HAP-1 (cell line): ENCODE data around the gene CKAP4.
"Not testable (repeated sequence)": the region's sequence is repeated elsewhere in the genome, so short reads cannot be mapped to it uniquely, and the experiment has no call there.

Experiments
- DNase-seq, 2 experiments: peaks; one replicate each; pipeline ENCODE4 v3.0.0-alpha.2; 2016 to 2020; ENCODE audit warnings: low spot score in 2 of 2
- H3K27me3 ChIP-seq: fragments of 250-450 bp; sonication (Bioruptor Pico); 2 replicates; pipeline ENCODE4 v1.5.1; 2020; ENCODE audit warnings: low read depth, mild to moderate bottlenecking, moderate library complexity
- H3K36me3 ChIP-seq: fragments of 250-450 bp; sonication (Bioruptor Pico); replicated peaks from 2 replicates; pipeline ENCODE4 v1.5.1; 2020; ENCODE audit warnings: mild to moderate bottlenecking
- H3K4me1 ChIP-seq: fragments of 250-450 bp; sonication (Bioruptor Pico); 2 replicates; pipeline ENCODE4 v1.5.1; 2020; ENCODE audit warnings: mild to moderate bottlenecking
- H3K4me3 ChIP-seq: fragments of 250-450 bp; sonication (Bioruptor Pico); 2 replicates; pipeline ENCODE4 v1.5.1; 2020; ENCODE audit warnings: mild to moderate bottlenecking, moderate library complexity
- H3K9me3 ChIP-seq: fragments of 250-450 bp; sonication (Bioruptor Pico); 2 replicates; pipeline ENCODE4 v1.5.1; 2020; ENCODE audit warnings: mild to moderate bottlenecking, moderate library complexity
- in situ Hi-C: fragments of 300-500 bp; cut with MboI; formaldehyde crosslinking; loops from 3 replicates; pipeline ENCODE4 v1.14.3; 2020; ENCODE audit warnings: low sequenced_read_pairs, inconsistent platforms, mixed read lengths

The CKAP4 gene, protein sequence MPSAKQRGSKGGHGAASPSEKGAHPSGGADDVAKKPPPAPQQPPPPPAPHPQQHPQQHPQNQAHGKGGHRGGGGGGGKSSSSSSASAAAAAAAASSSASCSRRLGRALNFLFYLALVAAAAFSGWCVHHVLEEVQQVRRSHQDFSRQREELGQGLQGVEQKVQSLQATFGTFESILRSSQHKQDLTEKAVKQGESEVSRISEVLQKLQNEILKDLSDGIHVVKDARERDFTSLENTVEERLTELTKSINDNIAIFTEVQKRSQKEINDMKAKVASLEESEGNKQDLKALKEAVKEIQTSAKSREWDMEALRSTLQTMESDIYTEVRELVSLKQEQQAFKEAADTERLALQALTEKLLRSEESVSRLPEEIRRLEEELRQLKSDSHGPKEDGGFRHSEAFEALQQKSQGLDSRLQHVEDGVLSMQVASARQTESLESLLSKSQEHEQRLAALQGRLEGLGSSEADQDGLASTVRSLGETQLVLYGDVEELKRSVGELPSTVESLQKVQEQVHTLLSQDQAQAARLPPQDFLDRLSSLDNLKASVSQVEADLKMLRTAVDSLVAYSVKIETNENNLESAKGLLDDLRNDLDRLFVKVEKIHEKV

DNA sequence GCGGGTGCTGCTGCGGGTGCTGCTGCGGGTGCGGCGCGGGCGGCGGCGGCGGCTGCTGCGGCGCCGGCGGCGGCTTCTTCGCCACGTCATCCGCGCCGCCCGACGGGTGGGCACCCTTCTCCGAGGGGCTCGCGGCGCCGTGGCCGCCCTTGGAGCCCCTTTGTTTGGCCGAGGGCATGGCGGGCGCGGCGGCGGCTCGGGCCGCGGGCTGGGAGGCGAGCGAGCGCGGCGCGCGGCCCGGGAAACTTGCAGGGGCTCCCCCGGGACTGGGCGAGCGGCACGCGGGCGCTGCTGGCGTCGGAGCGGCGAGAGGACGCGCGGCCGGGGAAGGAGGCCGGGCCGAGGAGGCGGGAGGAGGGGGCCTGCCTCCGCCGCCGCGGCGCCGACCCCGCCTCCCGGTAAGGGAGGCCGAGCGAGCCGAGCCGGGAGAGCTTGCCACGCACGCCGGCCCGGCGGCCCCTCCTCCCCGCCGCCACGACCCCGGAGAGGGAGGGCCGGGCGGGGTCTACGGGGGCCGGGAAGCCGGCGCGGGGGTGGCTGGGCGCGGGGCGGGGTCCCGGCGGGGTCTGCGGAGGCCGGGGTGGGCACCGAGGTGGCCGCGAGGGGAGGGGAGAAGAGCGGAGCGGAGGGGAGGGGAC is at the start of gene CKAP4:
Gene CKAP4, minus strand, starts transcription at position 347 of the 638 bp plus-strand sequence. Its CDS starts 169 bp downstream, at position 178.
- H3K27me3 ChIP-seq = no peaks in the 10 kb centered on the region
- peak within 1 kb of the TSS; percentile 73 for H3K4me3 ChIP-seq
- DNase-seq = peak; percentile 71 to 81
- in situ Hi-C loops = no loop called here
- H3K36me3 ChIP-seq = peaks cover 16% of the 10 kb centered on the region
- H3K4me1 ChIP-seq = peaks cover 32% of the 10 kb centered on the region
- no peaks in the 10 kb centered on the region for H3K9me3 ChIP-seq

DNA sequence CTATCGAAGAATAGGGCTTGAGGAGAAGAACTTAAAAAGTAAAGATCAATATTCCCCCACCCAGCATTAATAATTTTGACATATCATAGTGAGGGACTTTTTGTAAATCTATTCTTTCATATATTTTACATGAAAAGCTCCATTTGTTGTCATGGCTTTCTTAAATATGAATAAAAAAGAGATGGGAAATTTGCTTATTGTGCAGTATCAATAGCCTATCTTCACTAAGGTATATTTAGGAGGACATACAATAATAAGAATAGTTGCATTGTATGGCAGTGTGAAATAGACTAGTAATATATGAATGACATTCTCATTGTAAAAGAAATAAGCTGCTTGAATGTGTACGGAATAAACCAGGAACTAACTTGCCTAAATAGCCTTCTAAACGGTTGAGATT is 49.3 kb upstream of the CKAP4 start:
- Histone ChIP-seq H3K4me1 (peaks cover 10% of the 10 kb centered on the region), H3K36me3 (no peaks in the 10 kb centered on the region), H3K4me3 (no peak overlapping the region), H3K27me3 (no peaks in the 10 kb centered on the region), H3K9me3 (no peaks in the 10 kb centered on the region)
- no peak for DNase-seq
- in situ Hi-C loops = no loop called here

DNA sequence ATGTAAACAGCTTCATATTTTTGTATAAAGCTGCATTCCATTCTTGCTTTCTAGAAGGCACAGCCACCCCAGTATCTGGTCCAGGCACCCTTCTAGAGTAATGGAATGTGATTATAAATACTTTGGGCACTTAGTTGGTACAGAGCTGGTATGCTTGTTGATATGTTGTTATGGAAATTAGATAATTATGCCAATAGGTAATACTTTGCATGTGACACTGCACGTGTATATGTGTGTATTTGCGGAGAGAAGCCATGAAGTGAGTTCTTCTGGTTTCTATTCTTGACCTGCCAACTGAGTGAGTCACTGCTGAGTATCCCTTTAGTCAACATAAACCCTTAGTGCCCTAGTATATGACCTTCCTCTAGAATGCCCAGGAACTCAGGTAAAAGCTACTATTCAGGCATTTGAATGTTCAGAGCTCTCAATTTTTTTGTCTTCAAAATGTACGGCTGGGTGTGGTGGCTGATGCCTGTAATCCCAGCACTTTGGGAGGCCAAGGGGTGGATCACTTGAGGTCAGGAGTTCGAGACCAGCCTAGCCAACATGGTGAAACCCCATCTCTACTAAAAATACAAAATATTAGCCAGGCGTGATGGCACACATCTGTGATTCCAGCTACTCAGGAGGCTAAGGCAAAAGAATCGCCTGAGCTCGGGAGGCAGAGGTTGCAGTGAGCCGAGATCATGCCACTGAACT is 48.5 kb upstream of the CKAP4 start:
- H3K4me1 ChIP-seq = peaks cover 4% of the 10 kb centered on the region
- H3K27me3 ChIP-seq = no peaks in the 10 kb centered on the region
- no peaks in the 10 kb centered on the region for H3K36me3 ChIP-seq
- no peak for DNase-seq
- no peak overlapping the region for H3K4me3 ChIP-seq
- no peaks in the 10 kb centered on the region for H3K9me3 ChIP-seq
- in situ Hi-C loops = no loop called here

DNA sequence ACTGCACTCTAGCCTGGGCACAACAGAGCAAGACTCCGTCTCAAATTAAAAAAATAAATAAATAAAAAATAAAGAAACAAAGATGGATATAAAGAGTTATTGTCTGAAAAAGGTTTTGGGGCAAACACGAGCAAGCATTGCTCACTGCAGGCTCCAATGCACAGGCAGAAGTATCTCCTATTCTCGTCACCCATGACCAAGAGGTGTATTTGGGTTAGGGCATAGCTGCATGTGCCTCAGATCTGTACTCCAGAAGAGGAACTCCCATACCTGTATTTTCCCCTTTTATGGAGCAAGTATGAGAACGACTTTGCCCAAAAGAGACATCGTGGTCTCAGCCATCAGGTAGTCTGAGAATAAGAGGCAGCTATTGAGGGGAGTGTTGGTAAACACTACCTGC is 44.5 kb upstream of the CKAP4 start:
- H3K4me1 ChIP-seq = peaks cover 2% of the 10 kb centered on the region
- in situ Hi-C loops = no loop called here
- no peak overlapping the region for H3K4me3 ChIP-seq
- no peak for DNase-seq
- H3K36me3 ChIP-seq = no peaks in the 10 kb centered on the region
- no peaks in the 10 kb centered on the region for H3K9me3 ChIP-seq
- no peaks in the 10 kb centered on the region for H3K27me3 ChIP-seq

DNA sequence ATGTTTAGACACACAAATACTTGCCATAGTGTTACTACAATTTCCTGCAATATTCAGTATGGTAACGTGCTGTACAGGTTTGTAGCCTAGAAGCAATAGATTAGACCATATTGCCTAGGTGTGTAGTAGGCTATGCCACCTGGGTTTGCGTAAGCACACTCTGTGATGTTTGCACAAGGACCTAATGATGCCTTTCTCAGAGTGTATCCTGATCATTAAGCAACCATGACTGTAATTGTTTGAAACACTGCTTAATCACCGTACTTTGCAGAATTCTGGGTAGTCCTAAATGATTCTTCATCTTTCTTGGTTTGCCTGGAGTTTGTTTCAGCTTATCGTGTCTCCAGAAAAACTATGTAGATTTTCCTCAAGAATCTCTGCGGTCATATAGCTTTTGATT is 43.5 kb upstream of the CKAP4 start:
- Histone ChIP-seq H3K4me1 (no peaks in the 10 kb centered on the region), H3K9me3 (no peaks in the 10 kb centered on the region), H3K27me3 (no peaks in the 10 kb centered on the region), H3K4me3 (no peak overlapping the region), H3K36me3 (no peaks in the 10 kb centered on the region)
- no peak for DNase-seq
- in situ Hi-C loops = no loop called here

DNA sequence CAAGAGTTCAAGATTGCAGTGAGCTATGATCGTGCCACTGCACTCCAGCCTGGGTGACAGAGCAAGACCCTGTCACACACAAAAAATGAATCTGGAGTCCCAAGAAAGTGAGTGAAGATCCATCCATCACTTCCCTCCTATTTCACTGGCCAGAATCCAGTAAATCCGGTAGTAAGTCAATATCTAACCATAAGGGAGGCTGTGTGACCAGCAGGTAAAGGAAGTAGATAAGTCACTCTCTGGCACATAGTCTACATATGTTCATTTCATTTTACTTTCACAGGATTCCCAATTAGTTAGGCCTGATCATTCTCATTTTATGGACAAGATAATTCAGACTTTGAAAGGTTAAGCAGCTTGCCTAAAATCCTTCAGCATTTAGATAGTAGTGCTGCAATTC is 42.8 kb upstream of the CKAP4 start:
- no peaks in the 10 kb centered on the region for H3K36me3 ChIP-seq
- H3K4me1 ChIP-seq = no peaks in the 10 kb centered on the region
- in situ Hi-C loops = no loop called here
- no peak for DNase-seq
- no peak overlapping the region for H3K4me3 ChIP-seq
- peaks cover 3% of the 10 kb centered on the region; the same call in 1 of the 2 replicates for H3K27me3 ChIP-seq
- no peaks in the 10 kb centered on the region for H3K9me3 ChIP-seq

DNA sequence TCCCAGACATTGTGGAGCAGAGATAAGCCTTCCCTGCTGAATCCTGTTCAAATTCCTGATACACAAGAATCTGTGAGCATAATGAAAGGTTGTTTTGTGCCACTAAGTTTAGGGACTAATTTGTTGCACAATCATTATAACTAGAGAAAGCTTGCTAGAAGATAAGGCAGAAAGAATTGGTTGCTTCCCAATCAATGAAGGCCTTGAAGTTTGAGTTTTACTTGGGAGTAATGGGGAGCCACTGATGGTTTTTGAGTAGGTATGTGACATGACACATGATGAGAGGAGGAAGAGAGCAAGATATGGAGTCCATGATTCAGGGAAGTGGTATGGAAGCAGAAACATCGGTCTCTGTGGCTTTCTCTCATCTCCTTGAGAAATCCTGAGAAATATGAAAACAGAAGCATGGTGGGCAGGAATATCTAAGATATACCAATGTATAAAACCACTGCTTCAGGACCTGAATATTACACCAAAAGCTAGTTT is 41.4 kb upstream of the CKAP4 start:
- no peak for DNase-seq
- no peak overlapping the region for H3K4me3 ChIP-seq
- H3K36me3 ChIP-seq = no peaks in the 10 kb centered on the region
- H3K4me1 ChIP-seq = no peaks in the 10 kb centered on the region
- H3K27me3 ChIP-seq = peaks cover 6% of the 10 kb centered on the region; the same call in 1 of the 2 replicates
- in situ Hi-C loops = no loop called here
- no peaks in the 10 kb centered on the region for H3K9me3 ChIP-seq

DNA sequence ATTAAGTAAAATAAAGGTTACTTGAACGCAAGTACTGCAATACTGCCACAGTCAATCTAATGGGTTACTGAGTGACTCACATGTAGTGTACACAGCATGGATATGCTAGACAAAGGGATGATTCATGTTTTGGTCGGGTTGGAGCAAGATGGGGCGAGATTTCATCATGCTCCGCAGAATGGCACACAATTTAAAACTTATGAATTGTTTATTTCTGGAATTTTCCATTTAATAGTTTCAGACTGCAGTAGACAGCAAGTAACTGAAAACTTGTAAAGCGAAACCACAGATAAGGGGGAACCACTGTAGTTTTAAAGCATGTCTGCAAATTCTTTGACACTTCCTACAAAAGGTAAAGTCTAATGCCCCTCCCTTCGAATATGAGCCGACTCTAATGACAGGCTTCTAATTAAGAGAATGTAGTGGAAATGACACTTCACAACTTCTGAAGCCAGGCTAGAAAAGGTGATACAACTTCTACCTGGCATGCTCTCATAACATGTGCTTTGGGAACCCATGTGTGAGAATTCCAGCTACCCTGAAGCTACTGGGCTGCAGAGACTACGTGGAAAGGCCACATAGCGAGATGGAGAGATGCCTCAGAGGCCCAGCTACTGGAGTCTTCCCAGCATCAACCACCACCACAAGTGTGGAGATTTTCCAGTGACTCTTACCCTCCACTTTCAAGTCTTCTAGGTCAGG is 40.8 kb upstream of the CKAP4 start:
- no peak overlapping the region for H3K4me3 ChIP-seq
- no peak for DNase-seq
- H3K27me3 ChIP-seq = peaks cover 11% of the 10 kb centered on the region
- H3K4me1 ChIP-seq = no peaks in the 10 kb centered on the region
- in situ Hi-C loops = no loop called here
- H3K9me3 ChIP-seq = no peaks in the 10 kb centered on the region
- no peaks in the 10 kb centered on the region for H3K36me3 ChIP-seq

DNA sequence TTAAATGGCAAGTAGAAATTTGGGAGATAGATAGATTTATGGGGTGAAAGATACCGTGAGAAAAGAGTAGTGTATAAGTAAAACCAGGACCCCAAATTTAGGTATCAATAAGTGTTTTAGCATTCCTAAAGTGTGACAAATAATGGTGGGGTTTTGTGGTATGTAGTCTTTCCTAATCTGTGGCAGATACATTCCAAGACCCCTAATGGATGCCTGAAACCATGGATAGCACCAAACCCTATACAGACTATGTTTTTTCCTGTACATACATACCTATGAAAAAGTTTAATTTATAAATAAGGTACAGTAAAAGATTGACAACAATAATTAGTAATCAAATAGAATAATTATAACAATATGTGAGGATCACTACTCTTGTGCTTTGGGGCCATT is 40.3 kb upstream of the CKAP4 start:
- no peak for DNase-seq
- in situ Hi-C loops = no loop called here

DNA sequence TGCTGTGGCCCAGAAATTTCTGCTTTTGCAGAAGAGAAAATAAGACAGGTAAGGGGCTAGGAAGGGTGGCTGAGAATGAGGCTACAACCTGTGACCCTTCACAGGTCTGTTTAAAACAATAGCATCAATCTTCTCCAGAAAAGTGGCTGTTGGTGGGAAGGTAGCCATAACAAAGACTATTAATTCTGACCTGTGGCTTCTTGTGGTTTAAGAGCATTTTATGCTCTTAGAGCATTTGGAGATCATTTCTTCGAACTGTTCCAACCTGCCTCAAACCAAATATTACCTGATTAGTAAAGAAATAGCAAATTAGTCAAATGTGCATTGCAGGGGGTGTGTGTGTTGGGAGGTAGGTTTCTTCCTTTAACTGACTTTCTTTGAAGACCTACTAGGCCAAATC is 39.5 kb upstream of the CKAP4 start:
- Histone ChIP-seq H3K4me3 (no peak overlapping the region), H3K27me3 (peaks cover 13% of the 10 kb centered on the region), H3K36me3 (no peaks in the 10 kb centered on the region), H3K9me3 (no peaks in the 10 kb centered on the region), H3K4me1 (no peaks in the 10 kb centered on the region)
- DNase-seq = no peak
- in situ Hi-C loops = no loop called here

More for the DNA sequence above, 40.3 kb upstream of the CKAP4 start:
- no peaks in the 10 kb centered on the region for H3K9me3 ChIP-seq
- H3K27me3 ChIP-seq = peaks cover 13% of the 10 kb centered on the region
- H3K36me3 ChIP-seq = no peaks in the 10 kb centered on the region
- no peaks in the 10 kb centered on the region for H3K4me1 ChIP-seq
- H3K4me3 ChIP-seq = no peak overlapping the region

DNA sequence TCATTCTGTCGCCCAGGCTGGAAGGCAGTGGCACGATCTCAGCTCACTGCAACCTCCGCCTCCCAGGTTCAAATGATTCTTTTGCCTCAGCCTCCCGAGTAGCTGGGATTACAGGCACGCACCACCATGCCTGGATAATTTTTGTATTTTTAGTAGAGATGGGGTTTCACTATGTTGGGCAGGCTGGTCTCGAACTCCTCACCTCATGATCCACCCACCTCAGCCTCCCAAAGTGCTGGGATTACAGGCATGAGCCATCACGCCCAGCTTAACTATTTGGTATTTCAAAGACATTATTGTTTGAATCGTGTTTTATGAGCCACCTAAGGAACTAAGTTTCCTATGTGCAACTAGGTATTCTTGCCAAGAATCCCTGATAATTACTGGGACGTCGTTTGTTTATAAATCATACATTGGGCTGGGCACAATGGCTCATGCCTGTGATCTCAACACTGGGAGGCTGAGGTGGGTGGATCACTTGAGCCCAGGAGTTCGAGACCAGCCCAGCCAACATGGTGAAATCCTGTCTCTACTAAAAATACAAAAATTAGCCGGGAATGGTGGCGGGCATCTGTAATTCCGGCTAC is 38.8 kb upstream of the CKAP4 start:
- H3K27me3 ChIP-seq = peaks cover 13% of the 10 kb centered on the region
- H3K36me3 ChIP-seq, in situ Hi-C loops, H3K4me3 ChIP-seq, H3K4me1 ChIP-seq, H3K9me3 ChIP-seq: not testable (repeated sequence)
- peak in 1 of 2 experiments; percentile 6 for DNase-seq

DNA sequence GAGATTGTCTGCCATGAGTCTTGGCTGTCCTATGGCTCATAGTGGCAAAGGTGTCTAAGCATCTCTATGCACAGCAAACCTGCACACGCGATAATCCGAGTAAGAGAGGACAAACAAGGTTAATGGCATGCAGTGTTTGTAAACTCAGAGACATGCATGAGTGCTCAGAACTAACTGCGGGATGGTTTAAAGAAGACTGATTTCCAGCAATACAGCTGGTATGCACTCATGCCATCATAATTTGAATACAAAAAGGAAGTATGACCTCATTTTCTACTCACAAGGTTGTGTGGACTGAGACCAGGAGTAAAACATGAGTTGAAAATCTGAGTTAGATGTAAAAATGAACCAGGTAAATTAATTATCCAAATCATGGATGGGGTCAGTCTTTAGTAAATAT is 38.2 kb upstream of the CKAP4 start:
- peaks cover 13% of the 10 kb centered on the region for H3K27me3 ChIP-seq
- DNase-seq = no peak
- H3K4me1 ChIP-seq = no peaks in the 10 kb centered on the region
- no peak overlapping the region for H3K4me3 ChIP-seq
- in situ Hi-C loops = no loop called here
- no peaks in the 10 kb centered on the region for H3K36me3 ChIP-seq
- H3K9me3 ChIP-seq = no peaks in the 10 kb centered on the region
